A673 (cell line): ENCODE results near the gene IL18. TPM values are rescaled to one million over a fixed set of nuclear protein-coding genes. Genes with fewer than 3 reads are reported as not detected.

Experiments
- BruUV-seq: library from RNA; stranded (reverse); fragments of 400-500 nt; replicated peaks from 2 replicates; lab custom pipeline; 2021; lab: Mats Ljungman, UMichigan
- CTCF ChIA-PET: fragments of 300-600 bp; sonication (Branson Sonifier 250); formaldehyde crosslinking; loops from one replicate; lab custom pipeline; 2022; ENCODE audit warnings: antibody characterized with exemption; lab: Charles Lee
- POLR2A ChIA-PET: fragments of 300-600 bp; sonication (Branson Sonifier 250); formaldehyde crosslinking; loops from one replicate; lab custom pipeline; 2022; ENCODE audit warnings: antibody characterized with exemption; ENCODE audit not compliant: low non-redundant PET; lab: Charles Lee
- DNase-seq: peaks from one replicate; pipeline ENCODE4 v3.0.0-alpha.2; 2015; ENCODE audit warnings: low spot score
- H3K27ac ChIP-seq: fragments of 200-600 bp; sonication (generic); 2 replicates; pipeline ENCODE4 v1.5.1; 2016; ENCODE audit warnings: mixed run types, low read depth, mild to moderate bottlenecking, mixed read lengths, antibody characterized with exemption, low read length; ENCODE audit not compliant: poor library complexity, severe bottlenecking
- H3K27me3 ChIP-seq: fragments of 200-600 bp; sonication (generic); replicated peaks from 2 replicates; pipeline ENCODE4 v1.6.1; 2017; ENCODE audit warnings: mixed run types, low read depth, mild to moderate bottlenecking, mixed read lengths, antibody characterized with exemption, low read length; ENCODE audit not compliant: insufficient read depth, poor library complexity
- H3K36me3 ChIP-seq: fragments of 200-600 bp; sonication (generic); 2 replicates; pipeline ENCODE4 v1.6.1; 2016; ENCODE audit warnings: mixed run types, mild to moderate bottlenecking, mixed read lengths, antibody characterized with exemption, low read length; ENCODE audit not compliant: insufficient read depth, poor library complexity, severe bottlenecking
- H3K4me1 ChIP-seq: fragments of 200-600 bp; sonication (generic); 2 replicates; pipeline ENCODE4 v1.6.1; 2017; ENCODE audit warnings: mixed run types, mild to moderate bottlenecking, mixed read lengths, antibody characterized with exemption, low read length; ENCODE audit not compliant: insufficient read depth, poor library complexity, severe bottlenecking
- H3K4me3 ChIP-seq: fragments of 200-600 bp; sonication (generic); 2 replicates; pipeline ENCODE4 v1.5.1; 2016; ENCODE audit warnings: low read depth, mixed run types, mild to moderate bottlenecking, mixed read lengths, low read length; ENCODE audit not compliant: poor library complexity, severe bottlenecking
- H3K9me3 ChIP-seq: fragments of 200-600 bp; sonication (generic); 2 replicates; pipeline ENCODE4 v1.6.1; 2016; ENCODE audit warnings: mixed run types, low read depth, mild to moderate bottlenecking, mixed read lengths, antibody characterized with exemption, low read length; ENCODE audit not compliant: poor library complexity, severe bottlenecking
- CTCF ChIP-seq: fragments of 300-800, 200-600 bp; sonication (generic); conservative IDR thresholded peaks from 2 replicates; pipeline ENCODE4 v1.5.1; 2017; ENCODE audit warnings: low read depth, mild to moderate bottlenecking, antibody characterized with exemption, low read length, moderate library complexity, mixed read lengths
- EZH2 ChIP-seq: fragments of 200-600 bp; sonication (generic); IDR thresholded peaks from 2 replicates; pipeline ENCODE4 v1.6.1; 2017; ENCODE audit warnings: borderline replicate concordance, low read depth, mild to moderate bottlenecking, mixed read lengths, antibody characterized with exemption, low read length; ENCODE audit not compliant: poor library complexity, severe bottlenecking
- intact Hi-C: fragments of 100-400 bp; cut with micrococcal nuclease; formaldehyde crosslinking; loops from one replicate; pipeline ENCODE4 v1.10.0; 2022; ENCODE audit not compliant: unreplicated experiment
- total RNA-seq: library from RNA; stranded (reverse); gene quantifications from 2 replicates; pipeline ENCODE4 v1.2.3, GENCODE V29; 2021

The IL18 gene
- total RNA-seq, 1 experiment from 2014 or later = not detected

DNA sequence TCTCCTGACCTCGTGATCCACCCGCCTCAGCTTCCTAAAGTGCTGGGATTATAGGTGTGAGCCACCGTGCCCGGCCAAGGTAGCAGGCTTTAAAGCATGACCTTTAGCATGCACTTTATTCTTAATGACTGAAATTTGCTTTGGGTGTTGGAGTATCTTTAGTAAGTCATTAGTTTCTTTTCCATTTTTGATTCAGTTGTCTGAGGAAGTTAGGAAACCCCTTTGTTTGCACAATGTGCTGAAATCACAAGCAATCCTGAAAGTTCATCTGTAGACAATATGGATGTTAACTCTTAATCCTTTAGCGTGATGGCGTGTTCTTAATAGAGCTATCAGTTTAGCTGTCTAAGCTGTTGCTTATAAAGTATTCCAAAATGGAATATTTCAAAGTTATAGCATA lies 60.4 kb downstream of the IL18 start:
- TF ChIP-seq EZH2 = no peak
- no peak for TF ChIP-seq CTCF
- Histone ChIP-seq H3K27ac (no peak overlapping the region), H3K36me3 (no peaks in the 10 kb centered on the region), H3K9me3 (no peaks in the 10 kb centered on the region), H3K4me3 (no peak overlapping the region), H3K27me3 (no peaks in the 10 kb centered on the region), H3K4me1 (no peaks in the 10 kb centered on the region)
- intact Hi-C loops = no loop called here
- CTCF ChIA-PET = no interaction called here
- POLR2A ChIA-PET = interaction anchor here (0.7 kb wide), 1 partner anchor 417 kb away, joined by 12 read pairs; no protein-coding TSS in a partner anchor
- no peak for DNase-seq
- BruUV-seq = no TSS peak

DNA sequence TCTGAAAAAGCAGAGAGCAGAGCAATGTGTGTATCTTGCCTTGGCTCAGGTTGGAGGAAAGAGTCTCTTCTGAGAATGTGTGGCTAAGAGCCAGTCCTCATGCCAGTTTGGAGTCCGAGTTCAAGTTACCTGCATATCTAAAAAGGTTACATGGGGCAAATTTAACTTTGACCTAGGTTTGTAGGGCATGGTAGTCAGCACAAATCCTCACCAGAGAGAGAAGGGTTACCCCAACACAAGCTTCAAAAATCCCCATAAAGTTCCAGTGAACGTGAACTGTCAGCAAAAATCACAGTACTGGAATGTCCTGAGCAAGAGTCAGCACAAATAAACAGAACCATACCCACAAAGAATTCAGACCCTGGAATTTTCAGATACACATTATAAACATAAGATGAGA lies 63.4 kb downstream of the IL18 start:
- H3K36me3 ChIP-seq = peaks cover 10% of the 10 kb centered on the region
- H3K9me3 ChIP-seq = no peaks in the 10 kb centered on the region
- POLR2A ChIA-PET = no interaction called here
- intact Hi-C loops = no loop called here
- no peaks in the 10 kb centered on the region for H3K27me3 ChIP-seq
- BruUV-seq = no TSS peak
- DNase-seq = no peak
- TF ChIP-seq CTCF (no peak), EZH2 (no peak)
- H3K4me3 ChIP-seq = no peak overlapping the region
- CTCF ChIA-PET = no interaction called here
- no peak overlapping the region for H3K27ac ChIP-seq
- no peaks in the 10 kb centered on the region for H3K4me1 ChIP-seq

DNA sequence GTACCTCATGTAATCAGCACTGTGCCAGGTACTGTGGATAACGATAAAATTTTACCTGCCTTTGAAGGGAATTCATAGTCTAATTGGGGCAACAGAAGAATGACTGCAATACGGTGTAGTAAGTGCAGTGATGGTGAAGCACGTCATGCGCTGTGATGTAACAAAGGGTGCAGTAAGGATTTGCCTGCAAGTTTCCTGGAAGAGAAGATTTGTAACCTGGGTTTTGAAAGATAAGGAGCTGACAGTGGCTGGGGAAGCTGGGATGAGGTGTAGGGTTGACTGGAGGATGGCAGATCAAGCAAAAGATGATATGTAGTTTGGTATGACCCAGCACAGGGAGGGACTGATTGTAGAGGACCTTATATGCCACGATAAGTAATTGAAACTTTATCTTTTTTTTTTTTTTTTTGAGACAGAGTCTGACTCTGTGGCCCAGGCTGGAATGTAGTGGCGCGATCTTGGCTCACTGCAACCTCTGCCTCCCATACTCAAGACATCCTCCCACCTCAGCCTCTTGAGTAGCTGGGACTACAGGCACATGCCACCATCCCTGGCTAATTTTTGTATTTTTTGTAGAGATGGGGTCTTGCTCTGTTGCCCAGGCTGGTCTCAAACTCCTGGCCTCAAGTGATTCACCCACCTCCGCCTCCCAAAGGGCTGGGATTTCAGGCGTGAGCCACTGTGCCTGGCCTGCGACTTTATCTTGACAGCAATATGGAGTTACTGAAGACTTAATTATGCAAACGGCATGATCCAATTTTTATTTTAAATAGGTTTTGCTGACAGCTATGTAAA lies 66.0 kb downstream of the IL18 start:
- no TSS peak for BruUV-seq
- POLR2A ChIA-PET = interaction anchor here (0.6 kb wide), 1 partner anchor 1540 kb away, joined by 3 read pairs; no protein-coding TSS in a partner anchor

More for the DNA sequence above, 66.0 kb downstream of the IL18 start:
- Histone ChIP-seq H3K4me1 (no peaks in the 10 kb centered on the region), H3K36me3 (peaks cover 31% of the 10 kb centered on the region), H3K27ac (no peak overlapping the region), H3K27me3 (no peaks in the 10 kb centered on the region), H3K4me3 (no peak overlapping the region), H3K9me3 (no peaks in the 10 kb centered on the region)
- DNase-seq = no peak
- intact Hi-C loops = no loop called here
- CTCF ChIA-PET = no interaction called here
- TF ChIP-seq EZH2 (no peak), CTCF (no peak)
